Heart left ventricle (tissue), 16 donors: Measurements from ENCODE around the gene MDP1. TPM values are rescaled to one million over a fixed set of nuclear protein-coding genes. Genes with fewer than 3 reads are reported as not detected.
"Not testable (repeated sequence)": the region's sequence is repeated elsewhere in the genome, so short reads cannot be mapped to it uniquely, and the experiment has no call there.

Experiments
- ATAC-seq, 4 donors: fragments of 200-7000 bp; cut with Tn5 transposase; one replicate each; pipeline ENCODE4 v1.9.1; 2020 to 2022; ENCODE audit warnings: moderate library complexity in 4 of 4, mild to moderate bottlenecking in 3 of 4, moderate number of reproducible peaks in 1 of 4
- DNase-seq, 5 donors: peaks; one replicate each; pipeline ENCODE4 v3.0.0-alpha.2; 2020
- H3K27ac ChIP-seq, 12 donors: fragments of 200-600 bp; sonication (generic) in 4 of 12; one replicate each; pipeline versions ENCODE4 v1.5.0 to v1.8.0; 2016 to 2022; ENCODE audit warnings: mild to moderate bottlenecking in 2 of 12
- H3K27me3 ChIP-seq, 9 donors: fragments of 200-600 bp; sonication (generic) in 2 of 9; one replicate each; pipeline versions ENCODE4 v1.5.1 to v1.8.0; 2016 to 2022; ENCODE audit warnings: mild to moderate bottlenecking in 3 of 9
- H3K36me3 ChIP-seq, 9 donors: fragments of 200-600 bp; sonication (generic) in 2 of 9; one replicate each; pipeline versions ENCODE4 v1.5.0 to v1.8.0; 2018 to 2022; ENCODE audit warnings: mild to moderate bottlenecking in 2 of 9
- H3K4me1 ChIP-seq, 12 donors: fragments of 200-600 bp; sonication (generic) in 4 of 12; one replicate each; pipeline versions ENCODE4 v1.5.0 to v1.8.0; 2016 to 2022; ENCODE audit warnings: mild to moderate bottlenecking in 3 of 12
- H3K4me3 ChIP-seq, 12 donors: fragments of 200-600 bp; sonication (generic) in 4 of 12; one replicate each; pipeline versions ENCODE4 v1.5.0 to v1.8.0; 2017 to 2022; ENCODE audit warnings: mild to moderate bottlenecking in 9 of 12, moderate library complexity in 4 of 12
- H3K9me3 ChIP-seq, 12 donors: fragments of 200-600 bp; sonication (generic) in 4 of 12; one replicate each; pipeline versions ENCODE4 v1.5.0 to v1.8.0; 2016 to 2022; ENCODE audit warnings: mild to moderate bottlenecking in 1 of 12
- CTCF ChIP-seq, 12 donors: fragments of 200-600 bp; sonication (generic) in 4 of 12; IDR thresholded peaks; one replicate each; pipeline versions ENCODE4 v1.5.0 to v1.8.0; 2018 to 2022; ENCODE audit warnings: antibody characterized with exemption in 12 of 12, mild to moderate bottlenecking in 5 of 12
- POLR2A ChIP-seq, 2 donors: fragments of 450-650 bp; IDR thresholded peaks; one replicate each; pipeline ENCODE4 v1.6.1; 2017; ENCODE audit warnings: antibody characterized with exemption in 2 of 2, mild to moderate bottlenecking in 2 of 2, moderate library complexity in 2 of 2
- WGBS, 4 donors: extraction: QIAGEN DNeasy Blood & Tissue Kit in 2 of 4; methylation state at CpG; one replicate each; pipeline versions ENCODE4 v1.1.5 to v1.1.7; 2013 to 2018; 5-methylcytosine and 5-hydroxymethylcytosine counted together
- intact Hi-C, 10 donors: fragments of 100-400 bp; cut with DNase I; formaldehyde crosslinking; loops; one replicate each; pipeline versions ENCODE4 v1.11.1 to v1.14.2; 2022
- polyA plus RNA-seq, 2 donors: library from polyadenylated mRNA; stranded (reverse); fragments of 200-250 nt; gene quantifications; one replicate each; pipeline ENCODE4 v1.2.3, GENCODE V29; 2013
- total RNA-seq, 9 donors: library from RNA; depleted of rRNA in 2 of 9; stranded (reverse); fragments of >200 nt in 2 of 9; fragmentation: NEBNext Ultra II Directional in 3 of 9; extraction: Animal tissue kit (Norgen Biotek cat#: 25700) in 3 of 9; gene quantifications; one replicate each; pipeline versions ENCODE4 v1.1.0 to v1.2.4, GENCODE V29; 2016 to 2023
- donor health status: ischemic (EF 13 %, LVEDD 7.1; RV severe dilation, severe dysfunction).
- donor health status: healthy with polysubstance abuse.
- donor health status: DM: no; HTN: yes; CAD: no.
- donor health status: DM: no; HTN: no; CAD: no.
- donor health status: ischemic (EF 25% LVEDD 6.9; RV normal size, moderate dysfunction).
- donor health status: ischemic (EF 25% LVEDD 5.7; RV mildly dilated, moderate dysfunction).
- donor health status: healthy.
- donor health status: DM: yes; HTN: yes; CAD: no.
- donor health status: ischemic (EF 35%, LVEDD 5.7; RV mildly dilated, moderate dysfunction).
- donor health status: nonischemic (EF 11% LVEDD 7.7; RV severe dilation, severe dysfunction).
- donor health status: DM: yes; HTN: yes; CAD: no.
- donor health status: PGD.
- donor health status: ischemic (EF 29% LVEDD 5.4; RV normal size, mild dysfunction).
- donor health status: nonischemic (EF 23%, LVEDD 6.1; RV moderate dilation, normal function).

Gene MDP1
- total and polyA plus RNA-seq, 11 donors: 12.8 to 26.5 (median 16.1) TPM

DNA sequence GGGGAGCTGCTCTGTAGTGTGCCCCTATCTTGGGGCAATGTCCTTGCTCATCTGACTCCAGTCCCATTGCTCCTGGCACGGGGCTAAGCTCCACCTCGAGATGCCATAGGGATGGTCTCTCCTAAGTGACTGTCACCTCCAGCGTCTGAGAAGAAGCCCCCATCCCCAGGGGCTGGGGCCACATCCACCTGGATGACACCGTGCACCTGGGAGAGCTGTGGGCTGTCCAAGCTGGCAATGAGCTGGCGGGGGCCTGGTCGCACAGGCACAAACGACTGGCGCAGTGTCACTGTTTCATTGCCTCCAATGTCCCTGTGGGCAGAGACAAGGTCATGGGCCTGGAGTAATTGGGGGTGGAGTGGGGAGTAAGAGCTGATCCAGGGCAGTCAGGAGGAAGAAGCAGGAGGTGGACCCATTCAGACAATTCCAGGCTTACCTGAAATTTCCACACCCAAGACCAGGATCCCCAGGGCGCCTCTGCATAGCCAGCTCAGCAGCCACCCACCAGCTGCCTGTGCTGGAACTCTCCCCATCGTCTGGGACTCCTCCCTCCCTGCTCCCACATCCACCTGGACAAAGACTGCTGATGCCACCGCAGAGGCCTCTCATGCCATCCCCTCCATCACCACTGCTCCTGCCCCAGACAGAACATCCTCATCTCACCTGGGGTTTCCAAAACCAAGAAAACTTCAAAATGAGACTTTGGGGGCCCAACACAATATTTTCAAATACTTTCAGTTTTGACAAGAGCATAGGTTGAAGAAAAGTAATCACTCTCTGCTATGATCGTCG lies 33.6 kb upstream of the MDP1 start:
- Histone ChIP-seq H3K27me3 (no peaks in the 10 kb centered on the region), H3K27ac (no peak overlapping the region), H3K9me3 (no peaks in the 10 kb centered on the region), H3K36me3 (peaks cover 0 to 9% (median 0%) of the 10 kb centered on the region in 9 donors), H3K4me3 (no peak overlapping the region), H3K4me1 (peaks cover 0 to 30% (median 0%) of the 10 kb centered on the region in 12 donors)
- WGBS, 4 donors: 78 to 80% (median 79%) methylated on average over 10 to 13 of the region's 13 CpGs
- ATAC-seq (peak in 1 of 4 donors; percentile 13), DNase-seq (no peak)
- no peak for TF ChIP-seq POLR2A (IDR thresholded peaks at IDR 0.05)
- no peak for TF ChIP-seq CTCF (IDR thresholded peaks at IDR 0.05)
- intact Hi-C loops: loop anchor here in 4 of 10 donors (2.0 to 10.0 kb wide), 2 partner anchors 41 to 185 kb away; no protein-coding TSS in a partner anchor

- intact Hi-C loops: loop anchor here in 4 of 10 donors (10.0 kb wide), 1 partner anchor 187 kb away; no protein-coding TSS in a partner anchor
- no peak overlapping the region for H3K4me3 ChIP-seq
- no peaks in the 10 kb centered on the region for H3K9me3 ChIP-seq
- WGBS, 4 donors: 71 to 79% (median 73%) methylated on average over 7 of the region's 7 CpGs
- DNase-seq (no peak), ATAC-seq (no peak)
- peaks cover 0 to 40% (median 6%) of the 10 kb centered on the region in 12 donors for H3K4me1 ChIP-seq
- TF ChIP-seq POLR2A (IDR thresholded peaks at IDR 0.05): no peak
- TF ChIP-seq CTCF (IDR thresholded peaks at IDR 0.05): no peak
- no peaks in the 10 kb centered on the region for H3K27me3 ChIP-seq
- H3K36me3 ChIP-seq: no peaks in the 10 kb centered on the region
- H3K27ac ChIP-seq: peak overlapping the region in 1 of 12 donors; percentile 80
These were observed 31.6 kb upstream of the MDP1 start for GRCh38 chr14:24247422-24247821.

DNA sequence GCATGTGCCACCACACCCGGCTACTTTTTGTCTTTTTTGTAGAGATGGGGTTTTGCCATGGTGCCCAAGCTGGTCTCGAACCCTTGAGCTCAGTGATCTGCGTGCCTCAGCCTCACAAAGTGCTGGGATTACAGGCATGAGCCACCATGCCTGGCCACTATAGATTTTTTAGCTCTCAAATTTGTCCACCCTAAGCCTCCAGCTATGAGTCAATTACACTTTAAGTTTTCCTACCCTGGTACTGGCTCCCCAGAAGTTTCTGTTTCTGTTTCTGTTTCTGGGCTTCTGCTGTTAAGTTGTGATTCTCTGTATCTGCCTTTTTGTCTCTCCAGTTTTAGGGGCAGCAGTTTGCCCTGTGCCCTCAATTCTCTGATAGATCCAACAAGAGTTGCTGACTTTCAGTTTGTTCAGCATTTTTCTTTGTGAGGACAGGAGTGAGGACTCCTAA lies 30.9 kb upstream of the MDP1 start:
- H3K27ac ChIP-seq: peak overlapping the region in 1 of 12 donors; percentile 80
- no peak overlapping the region for H3K4me3 ChIP-seq
- TF ChIP-seq CTCF (IDR thresholded peaks at IDR 0.05) (no peak), POLR2A (IDR thresholded peaks at IDR 0.05) (no peak)
- no peaks in the 10 kb centered on the region for H3K36me3 ChIP-seq
- H3K4me1 ChIP-seq: peaks cover 0 to 36% (median 8%) of the 10 kb centered on the region in 12 donors
- no peaks in the 10 kb centered on the region for H3K27me3 ChIP-seq
- ATAC-seq: no peak
- intact Hi-C loops: loop anchor here in 4 of 10 donors (10.0 kb wide), 1 partner anchor 188 kb away; no protein-coding TSS in a partner anchor
- WGBS, 4 donors: 79 to 92% (median 88%) methylated on average over 3 of the region's 3 CpGs
- no peaks in the 10 kb centered on the region for H3K9me3 ChIP-seq
- DNase-seq: no peak

DNA sequence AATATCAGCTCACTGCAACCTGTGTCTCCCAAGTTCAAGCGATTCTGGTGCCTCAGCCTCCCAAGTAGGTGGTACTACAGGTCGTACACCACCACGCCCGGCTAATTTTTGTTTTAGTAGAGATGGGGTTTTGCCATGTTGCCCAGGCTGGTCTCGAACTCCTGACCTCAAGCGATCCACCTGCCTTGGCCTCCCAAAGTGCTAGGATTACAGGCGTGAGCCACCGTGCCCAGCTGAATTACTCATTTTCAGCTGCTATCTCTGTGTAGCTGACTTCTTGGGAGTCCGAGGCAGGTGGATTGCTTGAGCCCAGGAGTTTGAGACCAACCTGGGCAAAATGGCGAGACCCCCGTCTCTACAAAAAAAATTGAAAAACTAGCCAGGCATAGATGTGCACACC lies 29.5 kb upstream of the MDP1 start:
- H3K36me3 ChIP-seq: peaks cover 0 to 12% (median 10%) of the 10 kb centered on the region in 9 donors
- not testable (repeated sequence) for ATAC-seq, H3K4me3 ChIP-seq, H3K27me3 ChIP-seq, H3K9me3 ChIP-seq, H3K27ac ChIP-seq, DNase-seq
- intact Hi-C loops: loop anchor here in 5 of 10 donors (2.0 to 10.0 kb wide), 2 partner anchors 25 to 189 kb away; partner anchors contain the start of gene RABGGTA (in 1 of the 5)
- 91 to 94% (median 93%) methylated on average over 11 of the region's 11 CpGs for WGBS, 4 donors
- peaks cover 9 to 39% (median 22%) of the 10 kb centered on the region in 12 donors for H3K4me1 ChIP-seq
